HCT116 (cell line): ENCODE measurements around the gene PPP1R16B. TPM values are rescaled to one million over a fixed set of nuclear protein-coding genes. Genes with fewer than 3 reads are reported as not detected.

ENCODE experiments used
- ATAC-seq: fragments of 200-7000 bp; cut with Tn5 transposase; 2 replicates; pipeline ENCODE4 v1.9.1; 2020; ENCODE audit warnings: mild to moderate bottlenecking, moderate library complexity
- BruUV-seq: library from RNA; stranded (reverse); fragments of 400-500 nt; replicated peaks from 2 replicates; lab custom pipeline; 2021; lab: Mats Ljungman, UMichigan
- CTCF ChIA-PET: fragments of 300-600 bp; sonication (Branson Sonifier 250); formaldehyde crosslinking; loops from one replicate; lab custom pipeline; 2021; ENCODE audit warnings: antibody characterized with exemption; lab: Charles Lee
- POLR2A ChIA-PET: fragments of 300-600, 350-600 bp; sonication (Branson Sonifier 250); formaldehyde crosslinking; loops from one replicate; lab custom pipeline; 2021; ENCODE audit warnings: antibody characterized with exemption; lab: Charles Lee
- RAD21 ChIA-PET, 2 experiments: fragments of 300-600 bp; sonication (Branson Sonifier 250); formaldehyde crosslinking; loops; one replicate each; lab custom pipeline; 2023; ENCODE audit warnings: low total read pairs in 2 of 2; ENCODE audit not compliant: uncharacterized antibody in 2 of 2, unreplicated experiment in 2 of 2, low non-redundant PET in 1 of 2; lab: Charles Lee
- DNase-seq: peaks from one replicate; pipeline ENCODE4 v3.0.0-alpha.2; 2010; ENCODE audit warnings: low read depth, low spot score
- H2AFZ ChIP-seq: fragments of 200-600 bp; shearing (Covaris generic), sonication (generic); 2 replicates; pipeline ENCODE4 v1.6.1; 2017; ENCODE audit warnings: low read depth, mixed run types, mixed read lengths, antibody characterized with exemption, low read length; ENCODE audit not compliant: poor library complexity, severe bottlenecking
- H3K27ac ChIP-seq: 2 replicates; pipeline ENCODE4 v1.5.1; 2012; ENCODE audit warnings: low read depth, low read length
- H3K27me3 ChIP-seq: fragments of 200-600 bp; sonication (generic); 2 replicates; pipeline ENCODE4 v1.6.1; 2016; ENCODE audit warnings: mixed run types, low read length, mixed read lengths; ENCODE audit not compliant: insufficient read depth
- H3K36me3 ChIP-seq, 2 experiments: fragments of 200-500 bp in 1 of 2; fragments of 200-600 bp in 1 of 2; sonication (Bioruptor generic) in 1 of 2; sonication (generic) in 1 of 2; 2 replicates each; pipeline versions ENCODE4 v1.5.1 to v1.6.1; 2014 to 2016; ENCODE audit warnings: low read length in 2 of 2, inconsistent platforms in 1 of 2, mixed read lengths in 1 of 2, mixed run types in 1 of 2; ENCODE audit not compliant: insufficient read depth in 2 of 2, control insufficient read depth in 1 of 2
- H3K4me1 ChIP-seq, 2 experiments: fragments of 200-600 bp in 1 of 2; sonication (generic) in 1 of 2; 2 replicates each; pipeline versions ENCODE4 v1.5.1 to v1.6.1; 2012 to 2017; ENCODE audit warnings: low read length in 2 of 2, inconsistent platforms in 1 of 2, mild to moderate bottlenecking in 1 of 2, mixed read lengths in 1 of 2, mixed run types in 1 of 2, moderate library complexity in 1 of 2; ENCODE audit not compliant: insufficient read depth in 2 of 2, control insufficient read depth in 1 of 2
- H3K4me2 ChIP-seq: fragments of 200-600 bp; sonication (generic); 2 replicates; pipeline ENCODE4 v1.6.1; 2017; ENCODE audit warnings: mixed run types, low read length, mixed read lengths
- H3K4me3 ChIP-seq, 2 experiments: fragments of 200-600 bp in 1 of 2; sonication (generic) in 1 of 2; replicated peaks in 1 of 2; 2 replicates each; pipeline ENCODE4 v1.5.1; 2011 to 2016; ENCODE audit warnings: low read length in 2 of 2, control low read depth in 1 of 2, low read depth in 1 of 2, mild to moderate bottlenecking in 1 of 2, mixed read lengths in 1 of 2, mixed run types in 1 of 2
- H3K79me2 ChIP-seq: fragments of 200-600 bp; sonication (generic); 2 replicates; pipeline ENCODE4 v1.6.1; 2017; ENCODE audit warnings: mild to moderate bottlenecking, mixed run types, low read length, moderate library complexity, mixed read lengths; ENCODE audit not compliant: insufficient read depth
- H3K9ac ChIP-seq: fragments of 200-600 bp; sonication (generic); 2 replicates; pipeline ENCODE4 v1.6.1; 2016; ENCODE audit warnings: low read length, mixed read lengths
- H3K9me2 ChIP-seq: fragments of 200-600 bp; sonication (generic), shearing (Covaris generic); 2 replicates; pipeline ENCODE4 v1.6.1; 2017; ENCODE audit warnings: mixed run types, mild to moderate bottlenecking, moderate library complexity; ENCODE audit not compliant: insufficient read depth
- H3K9me3 ChIP-seq, 2 experiments: fragments of 200-500 bp in 1 of 2; fragments of 200-600 bp in 1 of 2; sonication (Bioruptor generic) in 1 of 2; sonication (generic) in 1 of 2; 2 replicates each; pipeline ENCODE4 v1.6.1; 2014 to 2017; ENCODE audit warnings: low read length in 2 of 2, mixed read lengths in 2 of 2, inconsistent platforms in 1 of 2, low read depth in 1 of 2, mild to moderate bottlenecking in 1 of 2, mixed run types in 1 of 2, moderate library complexity in 1 of 2; ENCODE audit not compliant: control insufficient read depth in 1 of 2, insufficient read depth in 1 of 2
- H4K20me1 ChIP-seq: fragments of 200-600 bp; sonication (generic), shearing (Covaris generic); 2 replicates; pipeline ENCODE4 v1.6.1; 2017; ENCODE audit warnings: mixed run types, mild to moderate bottlenecking, moderate library complexity; ENCODE audit not compliant: insufficient read depth
- EGR1 ChIP-seq: IDR thresholded peaks from 2 replicates; pipeline ENCODE4 v1.6.1; 2012; ENCODE audit warnings: low read depth
- ELF1 ChIP-seq: IDR thresholded peaks from 2 replicates; pipeline ENCODE4 v1.6.1; 2012; ENCODE audit warnings: low read depth, borderline replicate concordance
- EZH2 ChIP-seq: fragments of 200-600 bp; sonication (generic); IDR thresholded peaks from 2 replicates; pipeline ENCODE4 v1.6.1; 2017; ENCODE audit warnings: antibody characterized with exemption, mixed run types
- EZH2phosphoT487 ChIP-seq: fragments of 200-600 bp; IDR thresholded peaks from 2 replicates; pipeline ENCODE4 v1.6.1; 2018; ENCODE audit warnings: antibody characterized with exemption, borderline replicate concordance
- FOSL1 ChIP-seq: IDR thresholded peaks from 2 replicates; pipeline ENCODE4 v1.6.1; 2012; ENCODE audit warnings: low read depth
- MAX ChIP-seq: IDR thresholded peaks from 2 replicates; pipeline ENCODE4 v1.6.1; 2012
- POLR2A ChIP-seq: IDR thresholded peaks from 2 replicates; pipeline ENCODE4 v1.7.0; 2011; ENCODE audit warnings: borderline replicate concordance; ENCODE audit not compliant: insufficient read depth, insufficient read length; ENCODE audit errors: extremely low read depth
- SIN3A ChIP-seq: IDR thresholded peaks from 2 replicates; pipeline ENCODE4 v1.6.1; 2012; ENCODE audit warnings: low read depth
- SRF ChIP-seq: IDR thresholded peaks from 2 replicates; pipeline ENCODE4 v1.6.1; 2012; ENCODE audit warnings: low read depth
- TCF7L2 ChIP-seq: IDR thresholded peaks from 2 replicates; pipeline ENCODE4 v1.7.0; 2011; ENCODE audit warnings: borderline replicate concordance, inconsistent platforms; ENCODE audit not compliant: insufficient read depth, insufficient read length; ENCODE audit errors: extremely low read depth
- YY1 ChIP-seq: IDR thresholded peaks from 2 replicates; pipeline ENCODE4 v1.6.1; 2011; ENCODE audit warnings: low read length, low read depth, moderate library complexity, mild to moderate bottlenecking; ENCODE audit not compliant: insufficient replicate concordance; ENCODE audit errors: extremely low read depth
- ZFX ChIP-seq: fragments of 450-650 bp; IDR thresholded peaks from 2 replicates; pipeline ENCODE4 v1.6.1; 2017
- ZNF274 ChIP-seq: fragments of 200-500 bp; sonication (Bioruptor generic); IDR thresholded peaks from 2 replicates; pipeline ENCODE4 v1.6.1; 2014; ENCODE audit warnings: mild to moderate bottlenecking, low read depth, low read length, inconsistent platforms
- intact Hi-C: fragments of 100-400 bp; cut with micrococcal nuclease; formaldehyde crosslinking; loops from 2 replicates; pipeline ENCODE4 v1.10.0; 2022
- total RNA-seq: library from RNA; stranded (reverse); gene quantifications from one replicate; pipeline ENCODE4 v1.2.1, GENCODE V29; 2021; ENCODE audit not compliant: unreplicated experiment
- TF ChIP-seq, protein P1 (sequence below): IDR thresholded peaks from 2 replicates; pipeline ENCODE4 v1.6.1; 2012; ENCODE audit warnings: low read depth

PPP1R16B gene
- total RNA-seq, 1 experiment from 2014 or later, result 0.52 TPM

DNA sequence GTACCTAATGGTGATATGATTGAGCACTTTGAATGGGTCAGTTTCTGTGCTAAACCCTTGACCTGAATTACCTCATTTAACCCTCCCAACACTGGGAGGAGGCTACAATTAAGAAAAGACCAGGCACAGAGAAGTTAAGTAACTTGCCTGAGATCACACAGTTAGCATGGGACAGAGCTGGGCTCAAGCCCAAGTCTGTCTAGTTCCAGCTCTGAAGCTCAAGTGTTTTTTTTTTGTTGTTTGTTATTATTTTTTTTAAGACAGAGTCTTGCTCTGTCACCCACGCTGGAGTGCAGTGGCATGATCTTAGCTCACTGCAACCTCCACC lies 124.7 kb downstream of the PPP1R16B start:
- H3K9ac ChIP-seq, result no peak overlapping the region
- ATAC-seq, result no peak
- no TSS peak for BruUV-seq
- H3K4me1 ChIP-seq, result peaks cover 14 to 44% of the 10 kb centered on the region in 2 experiments
- H2AFZ ChIP-seq, result no peak overlapping the region
- no peaks in the 10 kb centered on the region for H3K27me3 ChIP-seq
- TF ChIP-seq SRF, result no peak
- TF ChIP-seq POLR2A, result no peak
- TF ChIP-seq EZH2phosphoT487, result no peak
- no peak for TF ChIP-seq MAX
- no peak for TF ChIP-seq EGR1
- no peak for TF ChIP-seq EZH2
- no peak for TF ChIP-seq YY1
- TF ChIP-seq ZFX, result no peak
- no peak for TF ChIP-seq SIN3A
- TF ChIP-seq TCF7L2, result no peak
- TF ChIP-seq ZNF274, result no peak
- TF ChIP-seq ELF1, result no peak
- TF ChIP-seq, protein P1, sequence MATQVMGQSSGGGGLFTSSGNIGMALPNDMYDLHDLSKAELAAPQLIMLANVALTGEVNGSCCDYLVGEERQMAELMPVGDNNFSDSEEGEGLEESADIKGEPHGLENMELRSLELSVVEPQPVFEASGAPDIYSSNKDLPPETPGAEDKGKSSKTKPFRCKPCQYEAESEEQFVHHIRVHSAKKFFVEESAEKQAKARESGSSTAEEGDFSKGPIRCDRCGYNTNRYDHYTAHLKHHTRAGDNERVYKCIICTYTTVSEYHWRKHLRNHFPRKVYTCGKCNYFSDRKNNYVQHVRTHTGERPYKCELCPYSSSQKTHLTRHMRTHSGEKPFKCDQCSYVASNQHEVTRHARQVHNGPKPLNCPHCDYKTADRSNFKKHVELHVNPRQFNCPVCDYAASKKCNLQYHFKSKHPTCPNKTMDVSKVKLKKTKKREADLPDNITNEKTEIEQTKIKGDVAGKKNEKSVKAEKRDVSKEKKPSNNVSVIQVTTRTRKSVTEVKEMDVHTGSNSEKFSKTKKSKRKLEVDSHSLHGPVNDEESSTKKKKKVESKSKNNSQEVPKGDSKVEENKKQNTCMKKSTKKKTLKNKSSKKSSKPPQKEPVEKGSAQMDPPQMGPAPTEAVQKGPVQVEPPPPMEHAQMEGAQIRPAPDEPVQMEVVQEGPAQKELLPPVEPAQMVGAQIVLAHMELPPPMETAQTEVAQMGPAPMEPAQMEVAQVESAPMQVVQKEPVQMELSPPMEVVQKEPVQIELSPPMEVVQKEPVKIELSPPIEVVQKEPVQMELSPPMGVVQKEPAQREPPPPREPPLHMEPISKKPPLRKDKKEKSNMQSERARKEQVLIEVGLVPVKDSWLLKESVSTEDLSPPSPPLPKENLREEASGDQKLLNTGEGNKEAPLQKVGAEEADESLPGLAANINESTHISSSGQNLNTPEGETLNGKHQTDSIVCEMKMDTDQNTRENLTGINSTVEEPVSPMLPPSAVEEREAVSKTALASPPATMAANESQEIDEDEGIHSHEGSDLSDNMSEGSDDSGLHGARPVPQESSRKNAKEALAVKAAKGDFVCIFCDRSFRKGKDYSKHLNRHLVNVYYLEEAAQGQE, result no peak
- TF ChIP-seq FOSL1, result no peak
- TF ChIP-seq, all 23 proteins: peak for 0
- ChIA-PET POLR2A (interaction anchor here (1.0 to 1.7 kb wide), 2 partner anchors 32 to 301 kb away, joined by 3 to 5 read pairs; partner anchors contain the start of gene DHX35), RAD21 (no interaction called here), CTCF (no interaction called here)
- H3K79me2 ChIP-seq, result peaks cover 89% of the 10 kb centered on the region
- no peak overlapping the region for H3K4me3 ChIP-seq
- DNase-seq, result no peak
- H3K36me3 ChIP-seq, result peaks cover 3 to 9% of the 10 kb centered on the region in 2 experiments; a peak in 2 of 4 replicates
- no peak overlapping the region for H3K27ac ChIP-seq
- no peak overlapping the region for H3K4me2 ChIP-seq
- no peaks in the 10 kb centered on the region for H3K9me2 ChIP-seq
- H4K20me1 ChIP-seq, result 0 out of 2 replicates have a peak, but pooled peaks cover 4% of the 10 kb centered on the region
- intact Hi-C loops, result no loop called here
- H3K9me3 ChIP-seq, result no peaks in the 10 kb centered on the region
